GM10847 (cell line): ENCODE results near the gene CREBL2.

Experiments
- POLR2A ChIP-seq: IDR thresholded peaks from 2 replicates; pipeline ENCODE4 v1.6.1; 2011; ENCODE audit not compliant: insufficient read length; ENCODE audit errors: extremely low read depth

Gene CREBL2

DNA sequence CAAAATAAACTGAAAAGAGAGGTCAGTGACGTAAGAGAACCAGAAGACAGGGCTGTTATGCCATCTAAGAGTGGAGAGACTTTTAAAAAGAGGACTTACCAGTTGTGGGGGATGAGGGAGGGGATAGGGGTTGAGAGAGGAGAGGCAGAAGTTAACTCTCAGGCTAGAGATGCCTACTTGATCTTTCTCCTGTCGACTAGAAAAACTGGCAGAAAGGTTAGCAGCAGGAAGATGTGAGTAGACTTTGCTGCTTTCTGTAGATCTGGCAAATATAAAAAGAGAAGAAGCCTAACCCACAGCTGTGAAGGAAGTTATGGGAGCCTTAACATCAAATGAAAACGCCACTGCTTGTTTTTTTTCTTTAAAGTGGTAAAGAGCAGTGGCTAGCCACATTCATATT is 10.7 kb downstream of the CREBL2 start:
- TF ChIP-seq POLR2A, result no peak

- no peak for TF ChIP-seq POLR2A
These were observed 12.9 kb downstream of the CREBL2 start for GRCh38 chr12:12624498-12624992.

DNA sequence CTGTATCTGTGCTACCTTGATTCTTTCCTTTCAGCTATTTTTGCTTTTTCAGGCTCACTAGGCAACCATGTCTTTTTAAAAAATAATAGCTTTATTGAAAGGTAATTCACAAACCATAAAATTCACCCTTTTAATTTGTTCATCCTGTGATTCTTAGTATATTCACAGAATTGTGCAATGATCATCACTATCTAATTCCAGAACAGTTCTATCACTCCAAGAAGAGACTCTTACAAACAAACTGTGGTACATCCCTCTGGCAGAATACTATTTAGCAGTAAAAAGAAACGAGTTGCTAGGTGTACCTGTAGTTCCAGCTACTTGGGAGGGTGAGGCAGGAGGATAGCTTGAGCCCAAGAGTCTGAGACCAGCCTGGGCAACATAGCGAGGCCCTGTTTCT is 14.8 kb downstream of the CREBL2 start:
- TF ChIP-seq POLR2A, result no peak

- no peak for TF ChIP-seq POLR2A
These were observed 15.7 kb downstream of the CREBL2 start for GRCh38 chr12:12627308-12627827.

- TF ChIP-seq POLR2A, result no peak
These were observed 16.3 kb downstream of the CREBL2 start for GRCh38 chr12:12628013-12628412.

DNA sequence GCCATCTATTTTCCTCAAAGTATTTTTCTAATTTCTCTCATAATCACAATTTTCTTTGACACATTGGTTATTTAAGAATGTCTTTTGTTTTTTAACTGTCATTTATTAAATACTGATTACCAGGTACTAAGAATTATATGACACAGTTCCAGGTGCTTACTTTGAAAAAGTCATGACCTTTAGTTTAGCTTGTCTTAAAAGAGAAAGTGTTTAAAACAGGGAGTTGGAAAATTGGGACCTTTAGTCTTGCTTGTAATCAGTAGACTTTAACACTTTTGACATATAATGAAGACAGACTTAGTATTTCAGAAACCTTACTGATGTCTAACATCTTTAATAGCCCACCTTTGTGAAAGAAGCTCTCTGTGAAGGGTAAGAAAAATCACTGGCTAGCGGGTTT is 19.2 kb downstream of the CREBL2 start:
- no peak for TF ChIP-seq POLR2A

DNA sequence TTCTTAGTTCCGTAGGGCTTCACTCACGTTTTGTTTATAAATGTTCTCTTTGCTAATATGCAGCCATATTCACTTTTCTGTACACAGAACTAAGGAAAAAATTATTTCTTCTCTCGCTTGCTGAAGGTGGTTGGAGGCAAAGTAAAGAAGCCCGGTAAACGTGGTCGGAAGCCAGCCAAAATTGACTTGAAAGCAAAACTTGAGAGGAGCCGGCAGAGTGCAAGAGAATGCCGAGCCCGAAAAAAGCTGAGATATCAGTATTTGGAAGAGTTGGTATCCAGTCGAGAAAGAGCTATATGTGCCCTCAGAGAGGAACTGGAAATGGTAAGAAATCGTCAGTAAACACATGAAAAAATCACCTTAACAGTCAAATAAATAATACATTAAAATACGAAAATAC is 24.0 kb downstream of the CREBL2 start:
- TF ChIP-seq POLR2A, result no peak

DNA sequence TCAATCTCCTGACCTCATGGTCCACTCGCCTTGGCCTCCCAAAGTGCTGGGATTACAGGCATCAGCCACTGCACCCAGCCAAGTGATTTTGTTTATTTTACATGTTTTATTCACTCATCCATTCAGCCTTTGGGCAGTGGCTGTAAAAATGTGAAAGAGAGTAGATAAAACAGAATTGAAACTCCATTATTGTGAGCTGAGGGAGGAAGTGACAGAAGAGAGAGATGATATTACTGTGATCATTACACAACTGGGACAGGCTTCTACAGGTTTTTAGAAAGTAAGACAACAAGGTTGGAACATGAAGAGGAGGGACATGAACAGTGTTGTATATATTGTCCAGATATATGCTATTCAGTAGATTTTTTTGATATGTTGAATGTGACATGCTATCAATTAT is 25.0 kb downstream of the CREBL2 start:
- TF ChIP-seq POLR2A, result no peak

DNA sequence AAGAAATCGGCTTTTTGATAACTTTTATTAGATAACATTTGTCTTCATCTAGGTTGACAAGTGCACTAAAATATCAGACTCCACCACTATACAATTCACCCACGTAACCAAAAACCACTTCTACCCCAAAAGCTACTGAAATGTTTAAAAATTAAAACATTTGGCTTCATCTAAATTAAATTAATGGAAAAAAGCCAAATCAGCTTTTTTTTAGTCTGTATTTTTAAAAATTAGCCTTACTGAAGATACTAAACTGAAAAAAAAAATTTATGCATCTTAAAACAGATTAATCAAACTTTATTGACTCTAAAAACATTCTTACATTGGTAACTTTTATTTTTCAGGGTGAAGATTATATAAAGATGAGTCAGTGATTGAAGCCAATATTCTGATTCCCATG is 30.0 kb downstream of the CREBL2 start:
- TF ChIP-seq POLR2A, result no peak

DNA sequence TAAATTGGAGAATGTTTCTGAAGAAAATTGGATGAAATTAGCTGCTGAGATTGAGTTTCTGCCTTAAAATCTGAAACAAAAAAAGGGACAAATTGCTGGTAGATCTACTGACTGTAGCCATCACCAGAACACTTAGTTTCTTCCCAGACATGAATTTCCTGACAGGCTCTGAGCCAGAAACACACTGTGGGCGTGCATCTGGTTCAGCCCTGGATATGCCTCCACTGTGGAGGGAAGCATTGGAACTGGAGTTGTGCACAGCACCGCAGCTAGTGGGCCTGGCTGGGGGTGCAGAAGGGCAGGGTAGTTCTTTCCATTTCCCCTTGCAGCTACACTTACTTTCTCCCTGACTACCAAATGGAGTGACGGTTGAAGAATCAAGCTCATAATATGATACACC is 31.2 kb downstream of the CREBL2 start:
- TF ChIP-seq POLR2A, result no peak

DNA sequence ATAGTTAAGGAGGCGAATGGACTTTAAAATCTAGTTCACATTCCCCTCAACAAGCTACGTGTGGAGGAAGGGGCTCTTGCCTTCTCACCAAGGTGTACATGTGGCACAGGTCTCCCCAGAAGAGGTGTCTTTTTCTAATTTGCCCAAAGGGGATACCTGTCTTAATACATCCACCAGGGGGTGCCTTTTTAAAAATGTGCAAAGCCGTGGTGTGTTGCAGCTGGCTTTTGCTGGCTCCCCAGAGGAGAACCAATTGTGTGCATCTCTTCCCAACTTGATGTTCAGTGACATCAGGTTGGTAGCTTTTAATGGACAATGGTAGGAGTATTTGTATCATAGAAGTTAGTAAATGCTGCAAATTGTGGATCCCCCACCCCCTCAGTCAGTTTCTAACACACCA is 33.8 kb downstream of the CREBL2 start:
- TF ChIP-seq POLR2A, result no peak

- TF ChIP-seq POLR2A, result no peak
These were observed 34.9 kb downstream of the CREBL2 start for GRCh38 chr12:12646483-12647072.

GRCh38 chr12:12648284-12648683 is 36.6 kb downstream of the CREBL2 start:
- TF ChIP-seq POLR2A, result no peak

GRCh38 chr12:12648951-12649650 is 37.4 kb downstream of the CREBL2 start:
- TF ChIP-seq POLR2A, result no peak

GRCh38 chr12:12651752-12652151 is 40.1 kb downstream of the CREBL2 start:
- TF ChIP-seq POLR2A, result no peak

DNA sequence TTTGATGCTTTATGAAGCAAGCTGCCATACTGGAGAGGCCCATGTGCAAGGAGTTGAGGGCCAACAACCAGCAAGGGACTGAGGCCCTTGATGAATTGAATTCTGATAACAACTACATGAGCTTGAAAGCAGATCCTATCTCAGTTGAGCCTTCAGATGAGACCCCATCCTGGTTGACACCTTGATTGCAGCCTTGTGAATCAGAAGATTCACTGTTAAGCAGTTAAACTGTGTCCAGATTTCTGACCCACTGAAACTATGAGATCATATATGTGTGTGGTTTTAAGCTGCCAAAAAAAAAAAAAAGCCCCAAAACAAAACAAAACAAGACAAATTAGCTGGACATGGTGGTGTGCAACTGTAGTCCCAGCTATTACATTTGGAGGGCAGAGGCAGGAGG is 42.2 kb downstream of the CREBL2 start:
- TF ChIP-seq POLR2A, result no peak
